Ishikawa (cell line): Measurements from ENCODE around the gene L2HGDH.

Source experiments
- CEBPB ChIP-seq: IDR thresholded peaks from 2 replicates; pipeline ENCODE4 v1.6.1; 2012
- CREB1 ChIP-seq: IDR thresholded peaks from 2 replicates; pipeline ENCODE4 v1.6.1; 2012; ENCODE audit warnings: low read depth
- EGR1 ChIP-seq: IDR thresholded peaks from 2 replicates; pipeline ENCODE4 v1.6.1; 2012
- EP300 ChIP-seq: IDR thresholded peaks from 2 replicates; pipeline ENCODE4 v1.6.1; 2012; ENCODE audit warnings: borderline replicate concordance
- FOXM1 ChIP-seq: IDR thresholded peaks from 2 replicates; pipeline ENCODE4 v1.6.1; 2012; ENCODE audit warnings: low read depth, borderline replicate concordance
- NFIC ChIP-seq: IDR thresholded peaks from 2 replicates; pipeline ENCODE4 v1.6.1; 2012
- RAD21 ChIP-seq: IDR thresholded peaks from 2 replicates; pipeline ENCODE4 v1.6.1; 2012; ENCODE audit warnings: low read depth
- TAF1 ChIP-seq: IDR thresholded peaks from 2 replicates; pipeline ENCODE4 v1.6.1; 2012; ENCODE audit warnings: low read depth, mild to moderate bottlenecking
- TCF12 ChIP-seq: IDR thresholded peaks from 2 replicates; pipeline ENCODE4 v1.6.1; 2012; ENCODE audit warnings: low read depth
- TEAD4 ChIP-seq: IDR thresholded peaks from 2 replicates; pipeline ENCODE4 v1.6.1; 2012
- USF1 ChIP-seq: IDR thresholded peaks from 2 replicates; pipeline ENCODE4 v1.6.1; 2012
- YY1 ChIP-seq: IDR thresholded peaks from 2 replicates; pipeline ENCODE4 v1.6.1; 2012; ENCODE audit warnings: low read depth
- ZBTB7A ChIP-seq: IDR thresholded peaks from 2 replicates; pipeline ENCODE4 v1.6.1; 2012; ENCODE audit warnings: low read depth
- TF ChIP-seq, protein P1 (sequence below): IDR thresholded peaks from 2 replicates; pipeline ENCODE4 v1.6.1; 2012; ENCODE audit warnings: low read depth, mild to moderate bottlenecking
- TF ChIP-seq, protein P2 (sequence below): IDR thresholded peaks from 2 replicates; pipeline ENCODE4 v1.6.1; 2012

Gene L2HGDH

GRCh38 chr14:50339178-50339804, 27.3 kb upstream of the L2HGDH start:
- TF ChIP-seq USF1: no peak
- TF ChIP-seq FOXM1: no peak
- TF ChIP-seq EGR1: no peak
- no peak for TF ChIP-seq RAD21
- no peak for TF ChIP-seq CEBPB
- no peak for TF ChIP-seq TEAD4
- no peak for TF ChIP-seq CREB1
- TF ChIP-seq NFIC: no peak
- no peak for TF ChIP-seq ZBTB7A
- no peak for TF ChIP-seq TCF12
- TF ChIP-seq TAF1: no peak
- TF ChIP-seq YY1: no peak
- TF ChIP-seq, protein P1, sequence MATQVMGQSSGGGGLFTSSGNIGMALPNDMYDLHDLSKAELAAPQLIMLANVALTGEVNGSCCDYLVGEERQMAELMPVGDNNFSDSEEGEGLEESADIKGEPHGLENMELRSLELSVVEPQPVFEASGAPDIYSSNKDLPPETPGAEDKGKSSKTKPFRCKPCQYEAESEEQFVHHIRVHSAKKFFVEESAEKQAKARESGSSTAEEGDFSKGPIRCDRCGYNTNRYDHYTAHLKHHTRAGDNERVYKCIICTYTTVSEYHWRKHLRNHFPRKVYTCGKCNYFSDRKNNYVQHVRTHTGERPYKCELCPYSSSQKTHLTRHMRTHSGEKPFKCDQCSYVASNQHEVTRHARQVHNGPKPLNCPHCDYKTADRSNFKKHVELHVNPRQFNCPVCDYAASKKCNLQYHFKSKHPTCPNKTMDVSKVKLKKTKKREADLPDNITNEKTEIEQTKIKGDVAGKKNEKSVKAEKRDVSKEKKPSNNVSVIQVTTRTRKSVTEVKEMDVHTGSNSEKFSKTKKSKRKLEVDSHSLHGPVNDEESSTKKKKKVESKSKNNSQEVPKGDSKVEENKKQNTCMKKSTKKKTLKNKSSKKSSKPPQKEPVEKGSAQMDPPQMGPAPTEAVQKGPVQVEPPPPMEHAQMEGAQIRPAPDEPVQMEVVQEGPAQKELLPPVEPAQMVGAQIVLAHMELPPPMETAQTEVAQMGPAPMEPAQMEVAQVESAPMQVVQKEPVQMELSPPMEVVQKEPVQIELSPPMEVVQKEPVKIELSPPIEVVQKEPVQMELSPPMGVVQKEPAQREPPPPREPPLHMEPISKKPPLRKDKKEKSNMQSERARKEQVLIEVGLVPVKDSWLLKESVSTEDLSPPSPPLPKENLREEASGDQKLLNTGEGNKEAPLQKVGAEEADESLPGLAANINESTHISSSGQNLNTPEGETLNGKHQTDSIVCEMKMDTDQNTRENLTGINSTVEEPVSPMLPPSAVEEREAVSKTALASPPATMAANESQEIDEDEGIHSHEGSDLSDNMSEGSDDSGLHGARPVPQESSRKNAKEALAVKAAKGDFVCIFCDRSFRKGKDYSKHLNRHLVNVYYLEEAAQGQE: no peak
- TF ChIP-seq, protein P2, sequence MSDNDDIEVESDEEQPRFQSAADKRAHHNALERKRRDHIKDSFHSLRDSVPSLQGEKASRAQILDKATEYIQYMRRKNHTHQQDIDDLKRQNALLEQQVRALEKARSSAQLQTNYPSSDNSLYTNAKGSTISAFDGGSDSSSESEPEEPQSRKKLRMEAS: no peak
- TF ChIP-seq EP300: no peak

- TF ChIP-seq, protein P2: no peak
- no peak for TF ChIP-seq YY1
- no peak for TF ChIP-seq TCF12
- no peak for TF ChIP-seq ZBTB7A
- no peak for TF ChIP-seq FOXM1
- no peak for TF ChIP-seq EP300
- no peak for TF ChIP-seq USF1
- TF ChIP-seq CREB1: no peak
- TF ChIP-seq TEAD4: no peak
- no peak for TF ChIP-seq RAD21
- no peak for TF ChIP-seq CEBPB
- TF ChIP-seq, protein P1: no peak
Measured at GRCh38 chr14:50338587-50338986, 26.6 kb upstream of the L2HGDH start.

DNA sequence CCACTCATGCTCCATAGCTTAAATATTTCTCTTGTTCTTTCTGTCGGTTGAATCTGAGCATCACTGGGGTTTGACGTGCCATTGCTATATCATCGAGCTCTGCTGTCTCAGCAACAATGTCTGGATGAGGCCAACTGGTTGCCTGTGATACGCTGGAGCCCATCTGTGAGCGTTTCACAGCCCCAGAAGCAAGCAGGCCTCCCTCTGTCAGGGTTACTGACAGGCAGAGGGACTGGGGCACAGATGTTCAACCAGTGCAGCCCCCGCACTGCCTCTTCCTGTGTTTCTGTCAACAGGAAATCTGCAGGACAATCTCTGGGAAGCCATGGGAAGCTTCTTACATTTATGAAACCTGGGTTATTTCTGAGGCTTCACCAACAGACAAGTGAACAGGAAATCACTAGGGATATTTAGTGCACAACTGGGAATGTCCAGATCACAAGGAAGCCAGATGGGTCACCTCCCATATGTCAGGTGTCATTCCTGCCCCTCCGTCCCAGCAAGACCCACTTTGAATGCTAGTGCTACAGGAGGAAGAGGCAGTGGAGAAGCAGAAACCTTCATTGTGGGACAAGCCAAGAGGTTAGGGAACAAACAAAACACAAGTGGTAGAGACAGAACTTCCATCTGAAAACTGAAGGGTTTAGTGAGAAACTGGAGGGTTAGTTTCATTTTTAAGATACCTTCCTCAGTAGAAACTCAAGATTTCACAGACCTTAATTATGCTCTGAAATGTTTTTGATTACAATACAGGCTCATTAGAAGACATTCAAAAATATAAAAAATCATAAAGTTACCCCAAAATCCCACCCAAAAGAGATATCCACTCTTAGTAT, 24.2 kb upstream of the L2HGDH start:
- TF ChIP-seq TAF1 (no peak), YY1 (no peak), CEBPB (no peak), ZBTB7A (no peak), CREB1 (no peak), RAD21 (no peak), NFIC (no peak), FOXM1 (no peak), TCF12 (no peak)
- TF ChIP-seq, protein P1: no peak
- TF ChIP-seq, protein P2: no peak

DNA sequence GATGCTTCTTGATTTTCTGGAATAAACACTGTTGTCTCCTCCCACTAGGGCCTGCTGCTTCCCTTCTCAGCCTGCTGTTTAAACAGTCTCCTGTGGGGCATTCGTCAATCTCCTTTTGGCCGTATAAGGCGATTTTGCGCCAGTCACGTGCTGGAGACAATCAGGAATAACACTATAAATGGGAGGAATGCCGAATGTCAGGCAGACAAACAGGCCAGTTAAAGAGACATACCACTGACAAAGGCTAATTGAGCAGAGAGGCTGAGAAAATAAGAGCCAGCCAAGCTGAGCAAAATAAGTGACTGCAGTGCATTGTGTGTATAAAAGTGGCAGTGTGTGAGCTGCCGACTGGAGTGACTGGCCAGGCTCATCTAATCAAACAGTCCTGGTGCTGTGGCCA, 23.4 kb upstream of the L2HGDH start:
- no peak for TF ChIP-seq TCF12
- TF ChIP-seq EP300: no peak
- TF ChIP-seq TEAD4: peak; percentile 25; the same call in 1 of the 2 replicates
- TF ChIP-seq, protein P2: peak; percentile 61
- TF ChIP-seq TAF1: no peak
- TF ChIP-seq, protein P1: no peak
- TF ChIP-seq CREB1: no peak
- TF ChIP-seq NFIC: no peak
- TF ChIP-seq USF1: peak; percentile 95
